HG03060 (cell line): Measurements from ENCODE around the gene TP53BP1.

Experiments used
- ATAC-seq: cut with Tn5 transposase; IDR thresholded peaks from one replicate; pipeline ENCODE4 v1.9.1; 2021; ENCODE audit warnings: low read depth, moderate number of reproducible peaks; ENCODE audit not compliant: unreplicated experiment

Gene TP53BP1

DNA sequence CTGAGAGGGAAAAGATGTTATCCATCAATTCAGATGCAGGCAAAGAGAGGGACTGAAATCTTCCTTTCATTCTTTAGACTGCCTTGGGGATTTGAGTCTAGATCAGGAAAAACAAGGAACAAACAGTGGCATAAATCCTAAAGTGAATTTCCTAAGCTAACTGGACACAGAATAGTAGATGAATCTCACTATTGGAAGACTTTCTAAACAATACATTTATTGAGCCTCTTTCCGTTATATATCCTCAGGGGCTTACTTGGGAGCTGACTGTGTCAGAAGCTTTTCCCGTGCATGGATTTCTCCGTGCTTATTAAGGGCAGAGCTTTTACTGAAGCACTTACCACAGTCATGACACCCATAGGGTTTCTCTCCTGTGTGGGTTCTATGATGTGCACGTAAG is 132.1 kb downstream of the TP53BP1 start:
- no peak for ATAC-seq
